K562 (cell line): ENCODE results near the gene TEX30. TPM values are rescaled to one million over a fixed set of nuclear protein-coding genes. Genes with fewer than 3 reads are reported as not detected.

ENCODE experiments used
- ATAC-seq: fragments of 200-7000 bp; cut with Tn5 transposase; 3 replicates; pipeline ENCODE4 v1.9.1; 2020; ENCODE audit warnings: moderate library complexity
- BruUV-seq: library from RNA; stranded (reverse); fragments of 400-500 nt; replicated peaks from 2 replicates; lab custom pipeline; 2021; lab: Mats Ljungman, UMichigan
- CTCF ChIA-PET: fragments of 300-600 bp; formaldehyde crosslinking; extraction: SDS; loops from one replicate; lab custom pipeline; 2021; ENCODE audit warnings: low intra/inter-chr PET ratio; lab: Yijun Ruan, JAX
- POLR2A ChIA-PET: fragments of 300-600, 350-650 bp; sonication (Branson Sonifier 250); formaldehyde crosslinking; extraction: SDS; loops from one replicate; lab custom pipeline; 2021; ENCODE audit warnings: antibody characterized with exemption, inconsistent platforms; lab: Yijun Ruan, JAX
- DNase-seq, 4 experiments: peaks; one replicate each; pipeline versions ENCODE4 v3.0.0 to v3.0.0-alpha.2; 2011 to 2018; ENCODE audit warnings: low spot score in 3 of 4, mixed read lengths in 3 of 4; ENCODE audit errors: extremely low read depth in 1 of 4
- FAIRE-seq: peaks from 2 replicates; lab custom pipeline; 2011; peaks lifted over from hg19 to GRCh38; lab: Jason Lieb, UNC
- H2AFZ ChIP-seq: 2 replicates; pipeline ENCODE4 v1.6.0; 2011; ENCODE audit warnings: low read depth, low read length, control low read depth, inconsistent platforms
- H3K27ac ChIP-seq: fragments of 200-600 bp; 3 replicates; pipeline ENCODE4 v1.8.0; 2011; ENCODE audit warnings: low read depth, mild to moderate bottlenecking, control low read depth, inconsistent platforms, low read length, moderate library complexity, mixed read lengths; ENCODE audit errors: extremely low read depth
- H3K27me3 ChIP-seq, 2 experiments: fragments of 300-600 bp in 1 of 2; 2 replicates in 1 of 2; 3 replicates in 1 of 2; pipeline versions ENCODE4 v1.6.0 to v1.8.0; 2011; ENCODE audit warnings: inconsistent platforms in 2 of 2, low read length in 2 of 2, mild to moderate bottlenecking in 1 of 2, mixed read lengths in 1 of 2, moderate library complexity in 1 of 2; ENCODE audit not compliant: control insufficient read depth in 2 of 2, insufficient read depth in 2 of 2
- H3K36me3 ChIP-seq: fragments of 300-600 bp; 3 replicates; pipeline ENCODE4 v1.8.0; 2011; ENCODE audit warnings: mild to moderate bottlenecking, low read length, inconsistent platforms; ENCODE audit not compliant: control insufficient read depth, insufficient read depth
- H3K4me1 ChIP-seq, 2 experiments: fragments of 200-600 bp in 1 of 2; replicated peaks in 1 of 2; 2 replicates in 1 of 2; 3 replicates in 1 of 2; pipeline versions ENCODE4 v1.5.1 to v1.8.0; 2011; ENCODE audit warnings: inconsistent platforms in 2 of 2, low read length in 2 of 2, mild to moderate bottlenecking in 1 of 2, mixed read lengths in 1 of 2, moderate library complexity in 1 of 2; ENCODE audit not compliant: control insufficient read depth in 2 of 2, insufficient read depth in 2 of 2
- H3K4me2 ChIP-seq: 2 replicates; pipeline ENCODE4 v1.6.1; 2011; ENCODE audit warnings: low read length, control low read depth, inconsistent platforms, mixed read lengths; ENCODE audit not compliant: insufficient read depth
- H3K4me3 ChIP-seq: fragments of 200-600 bp; sonication (generic), shearing (Covaris generic); 2 replicates; pipeline ENCODE4 v1.5.1; 2016; ENCODE audit warnings: control low read depth, inconsistent platforms
- H3K79me2 ChIP-seq: fragments of 200-600 bp; 3 replicates; pipeline ENCODE4 v1.8.0; 2011; ENCODE audit warnings: low read length, inconsistent platforms; ENCODE audit not compliant: control insufficient read depth, insufficient read depth
- H3K9ac ChIP-seq, 2 experiments: 2 replicates each; pipeline versions ENCODE4 v1.6.0 to v1.6.1; 2011; ENCODE audit warnings: low read depth in 2 of 2, low read length in 2 of 2, control low read depth in 1 of 2, inconsistent platforms in 1 of 2, mild to moderate bottlenecking in 1 of 2, mixed read lengths in 1 of 2; ENCODE audit not compliant: insufficient read depth in 1 of 2
- H3K9me1 ChIP-seq: one replicate; pipeline ENCODE4 v1.6.0; 2011; ENCODE audit warnings: inconsistent platforms, mild to moderate bottlenecking, low read length, moderate library complexity; ENCODE audit not compliant: control insufficient read depth, insufficient read depth
- H3K9me3 ChIP-seq: replicated peaks from 2 replicates; pipeline ENCODE4 v1.5.1; 2011; ENCODE audit warnings: low read depth, low read length, inconsistent platforms; ENCODE audit not compliant: control insufficient read depth, insufficient read depth
- H4K20me1 ChIP-seq: replicated peaks from 2 replicates; pipeline ENCODE4 v1.6.1; 2011; ENCODE audit warnings: low read length, inconsistent platforms, mixed read lengths; ENCODE audit not compliant: control insufficient read depth, insufficient read depth
- CSDE1 ChIP-seq, 2 experiments: fragments of 450-650 bp; IDR thresholded peaks; 2 replicates each; pipeline ENCODE4 v1.6.1; 2016; ENCODE audit warnings: mild to moderate bottlenecking in 1 of 2
- MXD1 ChIP-seq: fragments of 250-450 bp; sonication (Bioruptor Pico); IDR thresholded peaks from 2 replicates; pipeline ENCODE4 v1.8.0; 2021; ENCODE audit warnings: borderline replicate concordance, mild to moderate bottlenecking, moderate library complexity; ENCODE audit not compliant: poor library complexity, severe bottlenecking
- MYNN ChIP-seq, 2 experiments: sonication (generic); formaldehyde crosslinking in 1 of 2; IDR thresholded peaks; 2 replicates each; pipeline versions ENCODE4 v1.5.0 to v1.6.1; 2016 to 2020; ENCODE audit warnings: antibody characterized with exemption in 1 of 2, missing genetic modification reagents in 1 of 2
- ZNF76 ChIP-seq: fragments of 250-450 bp; sonication (Bioruptor Pico); IDR thresholded peaks from 2 replicates; pipeline ENCODE4 v1.4.0; 2020; ENCODE audit warnings: mild to moderate bottlenecking, moderate library complexity, borderline replicate concordance
- WGBS: fragments of 100-300 bp; shearing (Covaris generic); methylation state at CpG from one replicate; pipeline ENCODE4 v1.1.6; 2016; ENCODE audit warnings: low coverage, mixed read lengths; ENCODE audit not compliant: insufficient coverage; ENCODE audit errors: missing lambda C conversion rate; 5-methylcytosine and 5-hydroxymethylcytosine counted together
- in situ Hi-C: fragments of 300-500 bp; cut with MboI; formaldehyde crosslinking; loops from 4 replicates; pipeline ENCODE4 v1.15.0; 2018; ENCODE audit warnings: inconsistent platforms, mixed read lengths
- intact Hi-C: fragments of 100-400 bp; cut with micrococcal nuclease; formaldehyde crosslinking; loops from 2 replicates; pipeline ENCODE4 v1.14.2; 2022
- polyA plus RNA-seq, 8 experiments: library from polyadenylated mRNA; depleted of rRNA in 4 of 8; stranded (reverse) in 5 of 8; unstranded in 3 of 8; fragments of >200 nt; fragmentation: Nextera tagmentation in 2 of 8; fragmentation: Illumina TruSeq in 1 of 8; extraction: Ambion mirVana in 2 of 8; extraction: Trizol in 1 of 8; gene quantifications; 2 replicates each; pipeline versions ENCODE4 v1.2.1 to v1.2.3, GENCODE V29; 2011 to 2014; ENCODE audit warnings: inconsistent platforms in 1 of 8, missing spikeins in 1 of 8
- total RNA-seq, 7 experiments: library from RNA; depleted of rRNA in 6 of 7; stranded (reverse); fragments of >200 nt in 6 of 7; fragmentation: Illumina TruSeq in 2 of 7; extraction: Trizol in 2 of 7; gene quantifications; 2 replicates each; pipeline versions ENCODE4 v1.2.1 to v1.2.3, GENCODE V29; 2011 to 2021; ENCODE audit warnings: low replicate concordance in 1 of 7

Gene TEX30
- total and polyA plus RNA-seq, 9 of the 15 experiments (the other 6 are each of a cell fraction or from before 2014, with no cell fraction given) = 24.1 to 143 (median 37.3) TPM

GRCh38 chr13:102763741-102764140 is 9.8 kb downstream of the TEX30 start (continued):
- no peak for TF ChIP-seq ZNF76 (CRISPR knock-in tag)
- no peak for TF ChIP-seq MYNN (IDR thresholded peaks at IDR 0.05)
- TF ChIP-seq MYNN (CRISPR knock-in tag; IDR thresholded peaks at IDR 0.05) = no peak
- TF ChIP-seq CSDE1 (IDR thresholded peaks at IDR 0.05) = no peak

DNA sequence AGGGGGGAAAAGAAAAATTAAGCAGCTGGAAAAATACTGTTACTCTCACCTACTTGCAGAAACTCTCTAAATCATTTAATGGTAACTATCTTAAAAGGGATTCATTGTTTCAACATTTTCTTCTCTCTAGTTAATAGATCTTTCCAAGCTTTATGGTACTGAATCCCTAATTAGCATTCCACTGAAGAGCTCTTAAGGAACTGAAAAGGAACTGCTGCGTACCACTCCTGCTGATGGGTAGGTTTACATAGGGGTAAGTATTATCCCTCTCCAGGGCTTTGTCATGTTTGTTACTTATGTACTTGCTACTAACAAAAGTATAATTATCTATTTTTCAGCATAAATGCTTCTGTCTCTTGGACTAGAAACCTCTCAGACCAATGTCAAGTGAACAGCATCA is 12.5 kb downstream of the TEX30 start:
- intact Hi-C loops = no loop called here
- Histone ChIP-seq H4K20me1 (no peaks in the 10 kb centered on the region), H3K36me3 (no peaks in the 10 kb centered on the region), H3K79me2 (no peaks in the 10 kb centered on the region), H3K9me1 (no peaks in the 10 kb centered on the region), H2AFZ (no peak overlapping the region), H3K9me3 (no peaks in the 10 kb centered on the region)
- BruUV-seq = no TSS peak
- ATAC-seq (no peak), FAIRE-seq (no peak)
- WGBS = 73% methylated on average over 1 of the region's 1 CpG
- POLR2A ChIA-PET = no interaction called here
- TF ChIP-seq MXD1 = no peak
- TF ChIP-seq, all 486 proteins: peak for 0
- Histone ChIP-seq H3K27ac (no peak overlapping the region), H3K27me3 (no peaks in the 10 kb centered on the region), H3K9ac (no peak overlapping the region), H3K4me3 (no peak overlapping the region), H3K4me1 (no peaks in the 10 kb centered on the region), H3K4me2 (no peak overlapping the region)
- DNase-seq = no peak
- in situ Hi-C loops = no loop called here
- CTCF ChIA-PET = no interaction called here
